NCI-H2029 (cell line): ENCODE data around the gene C22orf39.

ENCODE experiments used
- DNase-seq: peaks from one replicate; lab custom pipeline; 2025; lab: John Stamatoyannopoulos, UW

The C22orf39 gene

DNA sequence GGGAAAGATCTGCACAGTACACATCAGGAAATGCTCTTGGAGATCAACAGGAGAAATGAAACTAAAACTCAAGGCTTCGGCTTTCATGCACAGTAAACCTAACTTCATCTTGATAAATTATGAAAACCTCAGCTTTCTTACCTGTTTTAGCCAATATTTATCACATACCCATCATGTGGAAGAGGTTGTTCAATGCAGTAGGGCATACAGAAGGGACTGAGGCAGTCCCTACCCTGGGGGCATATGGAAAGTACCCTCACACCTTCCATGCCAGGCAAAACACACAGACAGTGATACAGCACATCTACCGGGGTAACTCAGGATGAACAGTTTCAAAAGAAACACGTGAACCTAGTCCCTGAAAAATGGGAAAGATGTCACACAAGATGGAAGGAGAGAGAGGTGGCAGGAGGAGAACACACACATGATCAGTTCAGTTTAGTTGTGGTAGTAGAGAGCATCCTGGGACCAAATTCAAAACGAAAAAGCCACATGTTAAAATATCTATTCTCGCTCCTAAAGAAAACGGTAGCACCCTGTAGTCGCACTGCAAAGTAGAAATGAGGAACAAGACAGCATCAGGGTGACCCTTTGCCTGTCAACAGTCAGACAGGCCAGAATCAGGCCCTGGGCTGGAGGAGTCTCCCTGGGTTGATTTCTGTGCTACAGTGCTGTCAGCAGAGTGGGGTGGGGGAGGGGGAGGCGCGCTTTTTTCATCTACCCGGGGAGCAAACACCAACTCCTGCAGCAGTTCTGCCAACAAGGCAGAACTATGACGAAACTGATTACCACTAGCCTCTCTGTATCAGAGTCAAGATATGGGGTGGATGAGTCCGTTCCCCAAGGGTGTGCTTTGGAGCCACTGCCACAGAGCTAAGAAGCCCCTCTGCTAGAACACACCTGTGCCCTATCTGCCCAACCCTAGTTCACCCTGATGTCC lies 17.3 kb downstream of the C22orf39 start:
- no peak for DNase-seq

DNA sequence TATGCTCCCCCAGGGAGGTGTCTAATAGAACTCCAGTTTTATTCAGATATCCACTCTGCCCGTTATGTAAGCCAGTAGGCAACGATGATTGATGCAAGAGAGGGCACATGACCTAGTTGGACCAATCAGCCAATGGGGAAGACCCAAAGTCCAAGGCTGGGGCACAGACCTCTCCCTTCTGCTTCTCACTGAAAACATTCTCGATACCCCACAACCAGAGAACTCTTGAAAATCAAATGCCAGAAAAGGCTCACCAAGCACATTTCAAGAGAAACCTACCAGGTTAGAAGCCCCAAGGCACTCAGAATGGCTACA lies 23.4 kb downstream of the C22orf39 start:
- no peak for DNase-seq

DNA sequence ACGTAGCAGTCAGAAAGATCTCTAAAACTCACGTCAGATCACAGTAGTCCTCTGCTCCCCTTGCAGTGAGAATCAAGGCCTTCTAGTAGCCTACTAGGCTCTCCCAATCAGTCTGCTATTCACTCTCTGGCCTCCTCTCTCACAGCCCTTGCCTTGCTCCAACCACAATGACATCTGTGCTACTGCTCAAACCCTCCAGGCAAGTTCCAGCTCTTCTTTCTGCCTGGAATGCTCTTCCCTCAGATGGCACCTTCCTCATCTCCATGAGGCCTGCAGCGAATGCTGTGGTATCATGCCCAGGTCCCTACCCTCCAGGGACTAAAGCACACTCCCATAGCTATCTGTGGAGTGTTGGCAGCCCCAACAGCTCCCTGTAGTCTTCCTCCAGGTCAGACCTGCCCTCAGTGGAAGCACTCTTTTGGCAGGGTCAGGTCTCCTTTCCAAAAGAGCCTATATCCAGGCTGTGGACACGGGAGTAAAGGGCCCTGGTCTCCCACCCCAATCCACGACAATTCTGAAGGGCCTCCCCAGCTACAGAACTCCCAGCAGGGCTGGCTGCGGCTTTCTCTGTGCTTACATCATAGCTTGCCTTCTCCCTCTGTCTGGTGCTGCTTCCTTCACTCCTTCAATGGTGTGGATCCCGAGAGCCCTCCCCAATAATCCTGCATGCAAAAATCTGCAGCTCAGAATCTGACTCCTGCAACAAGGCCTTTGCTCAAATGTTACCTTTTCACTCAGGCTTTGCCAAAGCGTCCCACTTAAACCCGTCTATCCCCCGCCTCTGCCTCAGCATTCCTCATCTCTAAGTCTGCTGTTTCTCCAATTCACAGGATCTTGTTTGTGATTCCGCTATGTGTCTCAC lies 24.8 kb downstream of the C22orf39 start:
- DNase-seq = no peak

GRCh38 chr22:19420321-19420720 lies 27.2 kb downstream of the C22orf39 start:
- DNase-seq = no peak

- no peak for DNase-seq
Observed at GRCh38 chr22:19419464-19420178, 27.9 kb downstream of the C22orf39 start.

- DNase-seq = no peak
Observed at GRCh38 chr22:19419086-19419463, 28.4 kb downstream of the C22orf39 start.

GRCh38 chr22:19412923-19413322 lies 34.6 kb downstream of the C22orf39 start:
- no peak for DNase-seq

DNA sequence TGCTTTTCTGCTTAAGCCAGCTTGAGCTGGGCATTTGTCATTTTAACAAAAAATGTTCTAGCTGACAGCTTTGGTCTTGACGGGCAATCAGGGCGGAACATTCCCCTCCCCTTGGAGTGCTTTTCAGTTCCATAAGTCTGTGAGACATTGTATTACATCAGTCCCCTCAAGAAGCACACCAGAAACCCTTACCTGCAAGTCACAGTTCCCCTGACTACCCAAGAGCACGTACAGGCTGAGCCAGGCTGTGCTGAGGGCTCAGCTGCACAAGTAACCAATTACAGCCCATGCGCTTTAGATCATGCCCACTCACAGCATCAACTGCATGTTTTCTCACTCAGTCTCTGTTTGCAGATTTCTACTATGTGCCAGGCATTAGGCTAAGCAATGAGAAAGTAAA lies 35.0 kb downstream of the C22orf39 start:
- no peak for DNase-seq

GRCh38 chr22:19411690-19412045 lies 35.8 kb downstream of the C22orf39 start:
- no peak for DNase-seq

DNA sequence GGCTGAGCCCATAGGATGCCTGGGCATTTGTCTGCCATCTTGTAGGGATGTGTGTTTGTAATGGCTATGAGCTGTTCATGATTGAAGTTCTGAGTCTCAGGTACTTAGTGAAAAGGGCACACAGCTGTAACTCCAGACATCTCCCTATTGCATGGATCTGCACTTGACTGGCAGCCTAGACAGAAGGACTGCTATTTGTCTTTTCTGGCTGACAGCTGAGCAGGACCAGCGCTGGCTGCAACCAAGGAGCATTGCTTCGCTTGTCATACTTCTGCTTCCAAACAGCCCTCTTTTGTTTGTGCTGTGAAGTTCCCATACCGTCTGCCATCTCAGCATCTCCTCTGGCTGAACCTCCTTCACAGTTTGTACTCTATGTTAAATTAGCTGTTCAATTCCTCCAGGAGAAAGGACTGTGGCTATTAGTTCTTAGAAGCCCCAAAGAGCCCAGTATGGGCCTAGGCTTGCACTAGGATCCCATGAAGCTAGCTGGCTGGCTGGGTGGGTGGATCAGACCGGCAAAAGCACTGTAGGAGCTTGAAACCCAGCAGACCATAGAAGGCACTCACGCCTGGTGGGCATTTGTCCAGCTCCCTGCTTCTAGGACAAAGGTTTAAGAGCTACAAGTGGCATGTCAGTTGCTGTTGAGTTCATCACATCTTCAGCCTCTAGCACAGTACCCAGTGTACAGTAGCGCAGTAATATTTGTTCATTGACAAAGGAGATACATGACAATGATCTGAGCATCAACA lies 36.4 kb downstream of the C22orf39 start:
- peak; percentile 64 for DNase-seq

GRCh38 chr22:19407649-19408606 lies 39.6 kb downstream of the C22orf39 start:
- no peak for DNase-seq

GRCh38 chr22:19406846-19407245 lies 40.7 kb downstream of the C22orf39 start:
- no peak for DNase-seq

DNA sequence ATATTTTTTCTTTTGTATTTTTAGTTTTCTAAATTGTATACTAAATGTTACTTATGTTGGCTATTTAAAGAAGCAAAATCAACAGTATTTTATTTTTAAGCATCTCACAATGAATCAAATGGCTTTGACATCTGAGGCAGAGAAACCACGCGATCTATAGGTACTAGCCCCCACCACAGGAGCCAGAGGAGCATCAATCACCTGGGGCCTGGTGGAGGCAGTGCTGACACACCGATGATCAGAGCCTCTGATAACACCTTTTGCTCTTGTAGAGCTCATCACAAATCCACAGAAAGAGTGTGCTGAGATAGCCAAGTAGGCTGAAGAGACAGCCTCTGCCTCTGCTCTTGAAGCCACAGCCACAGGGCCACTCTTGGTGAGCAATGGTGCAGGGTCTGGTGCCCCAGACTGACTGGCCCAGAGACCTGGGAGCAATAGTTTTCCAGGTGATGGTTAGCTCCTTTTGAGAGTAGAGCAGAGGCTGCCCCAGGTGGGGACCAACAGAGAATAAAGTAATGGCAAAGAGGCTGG lies 41.2 kb downstream of the C22orf39 start:
- DNase-seq = no peak

DNA sequence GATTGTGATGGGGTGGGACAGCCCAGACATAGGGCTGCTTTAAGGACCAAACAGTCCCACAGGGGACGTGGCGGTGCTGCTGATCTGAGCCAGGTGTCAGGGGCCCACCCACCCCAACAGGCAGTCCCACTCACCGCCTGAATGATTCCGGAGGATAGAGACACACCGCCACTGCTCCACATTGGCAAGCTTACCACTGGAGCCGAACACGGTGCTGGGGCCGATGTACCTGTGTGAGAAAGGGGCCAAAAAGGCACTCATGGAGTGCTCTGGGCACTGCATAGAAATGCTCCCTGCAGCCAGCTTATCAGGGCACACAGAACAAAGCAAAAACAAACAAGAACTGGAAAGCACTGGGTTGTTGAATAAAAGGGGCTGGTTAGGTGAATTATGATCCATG lies 41.9 kb downstream of the C22orf39 start:
- no peak for DNase-seq

GRCh38 chr22:19405133-19405532 lies 42.4 kb downstream of the C22orf39 start:
- no peak for DNase-seq

GRCh38 chr22:19404676-19405075 lies 42.8 kb downstream of the C22orf39 start:
- DNase-seq = no peak

DNA sequence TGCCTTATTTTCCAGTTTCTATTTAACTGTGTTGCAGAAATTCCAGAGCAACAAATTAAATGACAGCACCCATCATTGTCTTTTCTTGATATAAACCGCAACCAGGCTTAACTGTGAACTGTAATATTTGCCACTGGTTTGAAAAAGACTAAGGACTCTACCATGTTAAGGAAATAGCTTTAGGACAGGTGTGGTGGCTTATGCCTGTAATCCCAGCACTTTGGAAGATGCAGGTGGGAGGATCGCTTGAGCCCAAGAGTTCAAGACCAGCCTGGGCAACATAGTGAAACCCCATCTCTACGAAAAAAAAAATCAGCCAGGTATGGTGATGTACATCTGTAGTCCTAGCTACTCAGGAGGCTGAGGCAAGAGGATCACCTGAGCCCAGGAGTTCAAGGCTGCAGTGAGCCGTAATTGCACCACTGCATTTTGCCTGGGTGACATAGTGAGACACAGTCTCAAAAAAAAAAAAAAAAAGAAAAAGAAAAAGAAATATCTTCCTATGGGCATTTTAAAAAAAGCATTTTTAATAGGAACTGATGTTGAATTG lies 44.8 kb downstream of the C22orf39 start:
- DNase-seq = no peak

GRCh38 chr22:19401483-19401882 lies 46.0 kb downstream of the C22orf39 start:
- DNase-seq = no peak

- no peak for DNase-seq
Observed at GRCh38 chr22:19400881-19401280, 46.6 kb downstream of the C22orf39 start.

GRCh38 chr22:19398652-19399051 lies 48.9 kb downstream of the C22orf39 start:
- DNase-seq = no peak
